ENCODE results near the gene XPO4.

- TF ChIP-seq CTCF (IDR thresholded peaks at IDR 0.05; ENCODE audit: insufficient read depth, low read length) (no peak), POLR2AphosphoS5 (IDR thresholded peaks at IDR 0.05; ENCODE audit: low read depth) (no peak), REST (IDR thresholded peaks at IDR 0.05; ENCODE audit: insufficient replicate concordance, low read depth) (no peak), GABPA (IDR thresholded peaks at IDR 0.05; ENCODE audit: low read depth) (no peak)
Measured at GRCh38 chr13:20877902-20878301, 24.6 kb downstream of the XPO4 start.
